Adipocyte (in vitro differentiated cells): ENCODE results near the gene ADAM15.

Source experiments
- DNase-seq: peaks from one replicate; pipeline ENCODE4 v3.0.0-alpha.2; 2015; ENCODE audit warnings: low read depth
- H3K27me3 ChIP-seq: replicated peaks from 2 replicates; pipeline ENCODE4 v1.7.0; 2013; ENCODE audit warnings: mild to moderate bottlenecking, low read length, moderate library complexity; ENCODE audit not compliant: control insufficient read depth, insufficient read depth
- H3K36me3 ChIP-seq: 2 replicates; pipeline ENCODE4 v1.7.0; 2013; ENCODE audit warnings: low read length, mild to moderate bottlenecking, moderate library complexity; ENCODE audit not compliant: control insufficient read depth, insufficient read depth, severe bottlenecking
- H3K4me1 ChIP-seq: 2 replicates; pipeline ENCODE4 v1.7.0; 2013; ENCODE audit warnings: mild to moderate bottlenecking, low read length, moderate library complexity; ENCODE audit not compliant: control insufficient read depth, insufficient read depth
- H3K4me3 ChIP-seq: 2 replicates; pipeline ENCODE4 v1.7.0; 2013; ENCODE audit warnings: mild to moderate bottlenecking, low read length, moderate library complexity
- H3K9ac ChIP-seq: 2 replicates; pipeline ENCODE4 v1.7.0; 2013; ENCODE audit warnings: mild to moderate bottlenecking, low read length, moderate library complexity
- H3K9me3 ChIP-seq: 2 replicates; pipeline ENCODE4 v1.7.0; 2013; ENCODE audit warnings: mild to moderate bottlenecking, low read length, moderate library complexity; ENCODE audit not compliant: control insufficient read depth

ADAM15 gene

DNA sequence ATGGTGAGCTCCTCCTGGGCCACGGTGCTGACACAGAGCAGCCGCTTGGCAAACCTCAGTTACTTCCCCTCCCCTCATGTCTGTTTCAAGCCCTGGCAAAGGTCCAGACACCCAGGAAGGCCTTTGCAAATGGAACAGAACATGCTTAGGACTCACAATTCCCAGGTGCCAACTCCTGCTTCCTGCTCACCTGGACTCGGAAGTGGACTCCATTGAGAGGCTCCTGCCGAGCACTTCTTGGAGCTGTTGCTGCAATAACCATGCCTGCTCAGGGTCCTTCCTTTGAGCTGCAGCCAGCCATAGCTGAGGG lies 28.2 kb upstream of the ADAM15 start:
- Histone ChIP-seq H3K27me3 (no peaks in the 10 kb centered on the region), H3K9ac (no peak overlapping the region), H3K4me1 (peaks cover 19% of the 10 kb centered on the region), H3K36me3 (no peaks in the 10 kb centered on the region), H3K9me3 (no peaks in the 10 kb centered on the region), H3K4me3 (no peak overlapping the region)
- DNase-seq: no peak

DNA sequence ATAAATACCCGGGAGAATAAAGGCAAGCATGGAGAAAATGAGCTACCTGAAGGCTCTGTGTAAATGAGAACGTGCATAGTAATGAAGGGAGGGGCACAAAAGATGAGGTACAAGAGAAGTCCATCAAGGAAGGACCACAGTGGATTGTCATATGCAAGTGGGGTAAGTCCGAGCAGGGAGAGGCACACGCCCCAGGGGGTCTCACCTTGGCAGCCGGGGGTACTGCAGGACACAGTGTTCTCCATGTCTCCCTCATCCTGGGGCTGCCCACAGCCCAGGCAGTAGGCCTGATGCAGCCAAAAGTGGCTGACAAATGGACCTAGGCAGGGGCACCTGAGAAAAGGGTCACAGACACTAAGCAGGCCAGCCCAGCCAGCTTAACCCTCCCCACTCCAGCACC lies 27.5 kb upstream of the ADAM15 start:
- no peaks in the 10 kb centered on the region for H3K36me3 ChIP-seq
- no peak overlapping the region for H3K4me3 ChIP-seq
- no peak for DNase-seq

DNA sequence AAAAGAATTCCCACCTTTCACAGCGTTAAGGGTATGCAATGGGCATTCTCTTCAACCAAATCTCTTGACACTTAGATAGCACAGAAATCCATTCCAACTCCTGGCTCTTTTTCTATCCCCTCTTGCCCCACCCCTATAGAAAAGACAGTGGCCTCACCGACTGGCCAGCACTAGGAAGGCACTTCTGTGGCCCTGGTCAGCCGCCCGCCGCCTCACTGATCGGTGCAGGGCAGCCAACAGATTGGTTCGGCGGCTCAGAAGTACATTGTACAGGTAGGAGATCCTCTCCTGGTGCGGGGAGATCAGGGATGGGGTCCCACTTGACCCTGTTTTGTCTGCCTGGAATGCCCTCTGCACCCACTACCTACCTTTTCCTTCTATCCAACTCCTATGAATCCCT lies 26.8 kb upstream of the ADAM15 start:
- Histone ChIP-seq H3K9ac (no peak overlapping the region), H3K4me3 (no peak overlapping the region), H3K36me3 (no peaks in the 10 kb centered on the region), H3K9me3 (no peaks in the 10 kb centered on the region), H3K4me1 (peaks cover 6% of the 10 kb centered on the region), H3K27me3 (no peaks in the 10 kb centered on the region)
- DNase-seq: no peak

More for the DNA sequence above, 27.5 kb upstream of the ADAM15 start:
- Histone ChIP-seq H3K9ac (no peak overlapping the region), H3K4me1 (peaks cover 13% of the 10 kb centered on the region), H3K9me3 (no peaks in the 10 kb centered on the region), H3K27me3 (no peaks in the 10 kb centered on the region)

DNA sequence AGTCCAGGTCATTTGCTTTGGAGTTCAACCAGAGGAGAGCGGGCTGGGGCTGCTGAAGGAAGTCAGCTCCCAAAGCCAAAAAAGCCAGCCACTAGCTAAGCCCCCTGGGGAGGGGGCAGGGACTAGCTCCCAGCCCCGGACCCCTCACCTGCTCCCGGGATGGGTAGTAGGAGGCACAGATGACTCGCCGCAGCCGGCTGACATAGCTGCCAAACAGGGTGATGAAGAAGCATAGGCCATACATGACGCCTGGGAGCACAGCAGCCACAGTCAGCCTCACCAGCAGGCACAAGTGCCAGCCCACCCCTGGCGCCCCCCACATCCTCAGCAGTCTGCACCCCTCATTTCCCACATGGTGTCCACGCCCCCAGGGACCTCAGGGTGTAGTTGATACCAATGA lies 25.0 kb upstream of the ADAM15 start:
- Histone ChIP-seq H3K36me3 (no peaks in the 10 kb centered on the region), H3K4me1 (no peaks in the 10 kb centered on the region), H3K9ac (no peak overlapping the region), H3K9me3 (no peaks in the 10 kb centered on the region), H3K4me3 (no peak overlapping the region), H3K27me3 (no peaks in the 10 kb centered on the region)
- DNase-seq: no peak

DNA sequence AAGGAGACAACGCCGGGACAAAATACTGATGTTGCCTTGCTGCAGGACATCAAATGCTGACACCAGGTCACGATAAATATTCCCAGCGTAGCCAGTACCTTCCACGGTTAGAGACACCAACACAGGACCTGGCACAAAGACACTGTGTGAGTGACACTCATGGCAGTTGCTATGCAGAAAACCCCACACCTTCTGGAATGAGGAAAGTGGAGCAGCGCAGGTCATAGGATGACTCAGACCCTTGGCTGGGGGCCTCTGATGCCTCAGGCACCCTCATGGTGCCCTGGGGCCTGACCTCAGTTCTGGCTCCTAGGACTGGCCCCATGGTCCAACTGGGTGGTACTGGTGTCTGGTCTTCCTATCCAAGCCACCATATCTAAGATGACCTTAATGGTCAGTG lies 24.5 kb upstream of the ADAM15 start:
- Histone ChIP-seq H3K9ac (no peak overlapping the region), H3K9me3 (no peaks in the 10 kb centered on the region), H3K36me3 (no peaks in the 10 kb centered on the region), H3K27me3 (no peaks in the 10 kb centered on the region), H3K4me1 (no peaks in the 10 kb centered on the region), H3K4me3 (no peak overlapping the region)
- no peak for DNase-seq

DNA sequence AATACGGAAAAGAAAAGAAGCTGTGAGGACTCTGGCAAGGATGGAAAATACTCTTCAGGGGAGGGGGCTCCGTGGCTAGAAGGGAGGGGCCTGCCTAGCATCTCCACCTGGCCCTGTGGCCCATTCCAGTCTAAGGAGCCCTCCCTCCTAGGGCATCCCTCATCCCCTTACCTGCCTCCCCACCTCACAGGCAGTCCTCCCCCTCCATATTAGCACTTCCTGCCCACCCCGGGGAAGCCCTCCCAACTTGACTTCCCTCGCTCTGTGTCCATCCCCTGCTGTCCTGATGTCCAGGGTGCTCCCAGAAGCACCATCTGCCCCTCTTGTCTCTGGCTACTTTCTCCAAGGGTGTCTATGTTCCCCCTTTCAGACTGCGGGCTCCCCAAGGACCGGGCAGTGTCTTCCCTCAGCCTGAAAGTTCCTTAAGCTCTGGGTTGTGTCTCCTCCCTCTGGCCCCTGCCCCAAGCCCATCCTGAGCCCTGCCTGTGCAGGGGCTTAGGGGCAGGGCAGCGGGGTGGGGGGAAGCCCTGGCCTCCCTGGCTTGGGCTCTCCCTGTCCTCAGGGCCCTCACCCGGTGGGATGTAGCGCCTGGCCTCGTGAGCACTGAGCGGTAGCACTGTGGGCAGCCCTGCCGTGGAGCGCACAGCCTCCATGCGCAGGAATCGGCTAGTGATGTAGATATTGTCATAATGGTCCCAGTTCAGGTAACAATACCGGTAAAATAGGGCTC lies 21.4 kb upstream of the ADAM15 start:
- H3K9ac ChIP-seq: no peak overlapping the region
- peaks cover 8% of the 10 kb centered on the region for H3K27me3 ChIP-seq
- no peaks in the 10 kb centered on the region for H3K36me3 ChIP-seq
- no peak overlapping the region for H3K4me3 ChIP-seq
- H3K9me3 ChIP-seq: no peaks in the 10 kb centered on the region
- H3K4me1 ChIP-seq: no peaks in the 10 kb centered on the region
- no peak for DNase-seq

DNA sequence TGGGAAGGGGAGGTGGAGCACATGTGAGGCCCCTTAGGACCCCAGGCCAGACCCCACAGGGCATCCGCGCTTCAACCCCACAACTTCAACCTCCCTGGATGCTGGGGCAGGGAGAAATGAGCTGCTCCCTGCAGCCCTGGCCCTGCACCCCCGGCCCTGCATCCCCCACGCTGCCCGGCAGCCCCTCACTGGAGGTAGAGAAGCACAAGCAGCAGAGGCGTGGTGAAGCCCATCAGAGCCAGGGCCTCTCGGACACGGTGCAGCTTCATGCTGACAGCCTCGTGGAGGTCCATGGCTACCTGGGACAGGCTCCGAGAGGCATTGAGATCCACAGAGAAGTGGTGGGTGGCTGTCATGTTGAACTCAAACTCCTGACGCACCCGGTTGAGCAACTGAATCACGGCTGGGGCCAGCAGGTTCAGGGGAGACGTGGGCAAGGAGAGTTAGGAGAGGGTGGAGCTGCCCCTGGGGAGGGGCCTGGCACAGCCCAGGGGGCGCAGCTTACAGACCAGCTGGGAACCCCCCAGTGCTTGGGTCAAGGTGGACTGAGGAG lies 20.8 kb upstream of the ADAM15 start:
- no peak for DNase-seq
- peaks cover 8% of the 10 kb centered on the region for H3K27me3 ChIP-seq
- H3K9ac ChIP-seq: no peak overlapping the region
- no peaks in the 10 kb centered on the region for H3K4me1 ChIP-seq
- H3K36me3 ChIP-seq: no peaks in the 10 kb centered on the region
- no peaks in the 10 kb centered on the region for H3K9me3 ChIP-seq
- no peak overlapping the region for H3K4me3 ChIP-seq

DNA sequence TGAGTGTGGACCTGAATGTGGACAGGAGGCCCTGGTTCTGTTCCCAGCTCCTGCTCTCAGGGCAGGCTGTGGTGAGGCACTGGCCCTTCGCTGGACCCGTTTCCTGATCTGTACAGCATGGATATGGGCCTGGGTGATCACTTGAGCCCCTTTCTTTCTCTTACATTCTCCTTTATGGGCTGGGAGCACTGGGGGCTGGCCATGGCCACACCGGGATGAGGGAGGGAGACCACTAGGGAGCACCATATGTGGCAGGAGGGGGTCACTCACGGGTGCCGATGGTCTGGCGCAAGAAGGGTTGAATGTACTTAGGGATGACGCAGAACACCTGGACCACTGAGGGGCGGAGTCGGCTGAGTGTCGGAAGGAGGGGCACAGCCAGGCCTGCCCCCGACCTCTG lies 20.2 kb upstream of the ADAM15 start:
- Histone ChIP-seq H3K4me3 (no peak overlapping the region), H3K9ac (no peak overlapping the region), H3K9me3 (no peaks in the 10 kb centered on the region), H3K36me3 (no peaks in the 10 kb centered on the region), H3K4me1 (no peaks in the 10 kb centered on the region), H3K27me3 (peaks cover 8% of the 10 kb centered on the region)
- no peak for DNase-seq

DNA sequence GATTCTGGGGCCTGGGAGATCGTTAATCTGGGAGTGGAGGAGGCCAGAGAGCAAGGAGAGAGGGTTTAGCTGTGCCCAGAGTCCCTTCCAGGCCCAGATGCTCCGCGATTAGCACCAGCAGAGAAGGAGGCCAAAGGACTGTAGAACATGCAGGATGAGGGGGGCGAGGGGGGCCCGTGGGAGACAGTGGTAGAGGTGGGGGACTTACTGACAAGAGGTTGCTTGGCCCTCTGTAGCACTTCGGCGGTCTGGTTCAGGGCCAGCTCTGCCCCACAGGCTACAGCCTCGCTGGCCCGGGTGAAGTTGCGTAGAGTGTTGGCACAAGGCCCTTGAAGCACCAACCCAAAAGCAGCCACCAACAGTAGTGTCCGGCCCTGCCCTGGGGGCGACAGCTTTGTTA lies 18.2 kb upstream of the ADAM15 start:
- no peak for DNase-seq
- peaks cover 8% of the 10 kb centered on the region for H3K27me3 ChIP-seq
- H3K36me3 ChIP-seq: no peaks in the 10 kb centered on the region
- H3K9ac ChIP-seq: no peak overlapping the region
- no peak overlapping the region for H3K4me3 ChIP-seq
- H3K9me3 ChIP-seq: no peaks in the 10 kb centered on the region
- no peaks in the 10 kb centered on the region for H3K4me1 ChIP-seq

DNA sequence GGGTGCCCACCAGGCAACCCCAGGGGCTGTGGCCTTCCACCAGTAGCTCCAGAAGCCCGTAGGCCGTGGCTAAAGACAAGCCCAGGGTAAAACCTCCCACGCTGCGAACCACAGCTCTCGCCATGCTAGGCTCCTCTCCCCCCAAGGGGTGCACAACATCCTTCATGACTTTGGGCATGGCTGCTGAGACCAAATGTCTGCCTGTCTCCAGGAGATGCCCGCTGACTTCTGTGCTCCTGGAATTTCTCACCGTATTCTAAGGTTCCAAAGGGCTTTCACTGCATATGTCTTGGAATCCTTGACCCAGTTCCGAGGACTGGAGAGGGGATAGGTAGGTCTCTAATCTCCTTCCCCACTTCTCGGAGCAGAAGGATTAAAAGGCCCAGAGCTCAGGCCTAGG lies 17.6 kb upstream of the ADAM15 start, which contains the start of the genes DCST1 and DCST2:
DCST1 (plus strand) TSS at position 301 of the 400 bp plus-strand sequence. CDS start 213 bp downstream, outside the sequence.
DCST2 (minus strand) TSS at position 258 of the 400 bp plus-strand sequence; CDS start at position 178, 80 bp downstream.
- Histone ChIP-seq H3K27me3 (peaks cover 8% of the 10 kb centered on the region), H3K4me3 (no peak within 1 kb of the TSS), H3K4me1 (no peaks in the 10 kb centered on the region), H3K9me3 (no peaks in the 10 kb centered on the region), H3K9ac (no peak within 1 kb of the TSS), H3K36me3 (no peaks in the 10 kb centered on the region)
- no peak for DNase-seq

DNA sequence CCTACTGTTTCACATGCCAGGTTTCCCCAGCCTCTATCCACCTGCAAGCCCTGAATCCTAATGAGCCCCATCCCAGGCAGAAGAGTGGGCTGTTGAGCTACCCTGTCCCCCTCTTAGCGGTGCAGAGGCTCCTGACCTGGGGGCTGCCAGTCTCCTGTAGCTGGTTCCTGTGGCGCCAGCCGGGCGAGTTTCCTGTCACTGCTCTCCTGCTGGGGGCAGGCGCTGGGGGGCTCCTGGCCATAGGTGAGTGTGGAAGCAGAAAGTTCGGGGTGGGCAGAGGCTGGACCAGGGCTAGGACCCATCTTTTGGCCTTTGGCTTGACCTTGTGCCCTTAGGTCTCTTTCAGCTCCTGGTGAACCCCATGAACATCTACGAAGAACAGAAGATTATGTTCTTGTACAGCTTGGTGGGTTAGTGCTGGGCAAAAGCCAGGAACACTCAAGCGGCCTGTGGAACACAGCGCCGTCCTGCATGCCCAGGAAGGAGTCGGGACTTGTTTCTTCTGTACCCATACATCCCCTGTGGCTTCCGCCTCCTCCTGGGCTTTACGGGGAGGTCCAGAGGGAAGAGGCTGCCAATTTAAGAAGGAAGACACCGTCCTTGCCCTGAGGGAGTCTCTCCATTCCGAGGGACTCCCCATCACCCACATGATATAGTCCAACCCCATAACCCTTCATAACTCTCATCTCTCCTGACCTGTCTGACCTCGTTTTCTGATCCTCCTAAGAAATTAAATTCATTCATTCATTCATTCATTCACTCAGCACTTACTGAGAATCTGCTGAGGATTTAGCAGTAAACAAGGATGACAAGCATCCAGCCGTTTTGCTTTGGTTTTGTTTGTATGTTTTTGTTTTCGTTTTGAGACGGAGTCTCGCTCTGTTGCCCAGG lies 16.6 kb upstream of the ADAM15 start:
- Histone ChIP-seq H3K9ac (no peak overlapping the region), H3K36me3 (no peaks in the 10 kb centered on the region), H3K4me3 (no peak overlapping the region), H3K4me1 (peaks cover 7% of the 10 kb centered on the region), H3K27me3 (peaks cover 8% of the 10 kb centered on the region), H3K9me3 (no peaks in the 10 kb centered on the region)
- DNase-seq: no peak
